ENCODE measurements around the gene ATP5PB.

DNA sequence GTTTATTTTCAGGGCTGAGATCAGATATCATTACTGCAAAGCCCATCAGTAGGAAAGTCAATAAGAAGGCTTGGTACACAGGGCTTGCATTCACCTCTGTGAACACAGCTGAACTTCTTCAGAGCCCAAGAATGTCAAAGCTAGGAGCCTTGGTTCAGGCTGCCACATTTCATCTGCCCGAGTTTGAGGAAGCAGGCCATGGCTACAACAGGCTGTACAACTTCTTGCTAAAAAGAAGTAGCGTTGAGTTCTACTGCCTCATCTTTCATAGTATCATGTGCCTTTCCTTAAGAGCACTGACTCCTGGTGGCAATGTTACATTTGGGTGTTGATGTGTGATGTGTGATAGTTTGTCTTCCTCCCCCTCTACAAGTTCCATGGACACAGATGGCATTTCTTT is 34.6 kb downstream of the ATP5PB start:
- TF ChIP-seq, protein P1, sequence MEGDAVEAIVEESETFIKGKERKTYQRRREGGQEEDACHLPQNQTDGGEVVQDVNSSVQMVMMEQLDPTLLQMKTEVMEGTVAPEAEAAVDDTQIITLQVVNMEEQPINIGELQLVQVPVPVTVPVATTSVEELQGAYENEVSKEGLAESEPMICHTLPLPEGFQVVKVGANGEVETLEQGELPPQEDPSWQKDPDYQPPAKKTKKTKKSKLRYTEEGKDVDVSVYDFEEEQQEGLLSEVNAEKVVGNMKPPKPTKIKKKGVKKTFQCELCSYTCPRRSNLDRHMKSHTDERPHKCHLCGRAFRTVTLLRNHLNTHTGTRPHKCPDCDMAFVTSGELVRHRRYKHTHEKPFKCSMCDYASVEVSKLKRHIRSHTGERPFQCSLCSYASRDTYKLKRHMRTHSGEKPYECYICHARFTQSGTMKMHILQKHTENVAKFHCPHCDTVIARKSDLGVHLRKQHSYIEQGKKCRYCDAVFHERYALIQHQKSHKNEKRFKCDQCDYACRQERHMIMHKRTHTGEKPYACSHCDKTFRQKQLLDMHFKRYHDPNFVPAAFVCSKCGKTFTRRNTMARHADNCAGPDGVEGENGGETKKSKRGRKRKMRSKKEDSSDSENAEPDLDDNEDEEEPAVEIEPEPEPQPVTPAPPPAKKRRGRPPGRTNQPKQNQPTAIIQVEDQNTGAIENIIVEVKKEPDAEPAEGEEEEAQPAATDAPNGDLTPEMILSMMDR (IDR thresholded peaks at IDR 0.05; ENCODE audit: poor library complexity, severe bottlenecking) = no peak
- TF ChIP-seq EZH2 (IDR thresholded peaks at IDR 0.05; ENCODE audit: borderline replicate concordance, insufficient read depth, low read length, poor library complexity, severe bottlenecking) = no peak
- TF ChIP-seq EP300 (conservative IDR thresholded peaks at IDR 0.05; ENCODE audit: poor library complexity, severe bottlenecking) = no peak
- TF ChIP-seq, protein P2, sequence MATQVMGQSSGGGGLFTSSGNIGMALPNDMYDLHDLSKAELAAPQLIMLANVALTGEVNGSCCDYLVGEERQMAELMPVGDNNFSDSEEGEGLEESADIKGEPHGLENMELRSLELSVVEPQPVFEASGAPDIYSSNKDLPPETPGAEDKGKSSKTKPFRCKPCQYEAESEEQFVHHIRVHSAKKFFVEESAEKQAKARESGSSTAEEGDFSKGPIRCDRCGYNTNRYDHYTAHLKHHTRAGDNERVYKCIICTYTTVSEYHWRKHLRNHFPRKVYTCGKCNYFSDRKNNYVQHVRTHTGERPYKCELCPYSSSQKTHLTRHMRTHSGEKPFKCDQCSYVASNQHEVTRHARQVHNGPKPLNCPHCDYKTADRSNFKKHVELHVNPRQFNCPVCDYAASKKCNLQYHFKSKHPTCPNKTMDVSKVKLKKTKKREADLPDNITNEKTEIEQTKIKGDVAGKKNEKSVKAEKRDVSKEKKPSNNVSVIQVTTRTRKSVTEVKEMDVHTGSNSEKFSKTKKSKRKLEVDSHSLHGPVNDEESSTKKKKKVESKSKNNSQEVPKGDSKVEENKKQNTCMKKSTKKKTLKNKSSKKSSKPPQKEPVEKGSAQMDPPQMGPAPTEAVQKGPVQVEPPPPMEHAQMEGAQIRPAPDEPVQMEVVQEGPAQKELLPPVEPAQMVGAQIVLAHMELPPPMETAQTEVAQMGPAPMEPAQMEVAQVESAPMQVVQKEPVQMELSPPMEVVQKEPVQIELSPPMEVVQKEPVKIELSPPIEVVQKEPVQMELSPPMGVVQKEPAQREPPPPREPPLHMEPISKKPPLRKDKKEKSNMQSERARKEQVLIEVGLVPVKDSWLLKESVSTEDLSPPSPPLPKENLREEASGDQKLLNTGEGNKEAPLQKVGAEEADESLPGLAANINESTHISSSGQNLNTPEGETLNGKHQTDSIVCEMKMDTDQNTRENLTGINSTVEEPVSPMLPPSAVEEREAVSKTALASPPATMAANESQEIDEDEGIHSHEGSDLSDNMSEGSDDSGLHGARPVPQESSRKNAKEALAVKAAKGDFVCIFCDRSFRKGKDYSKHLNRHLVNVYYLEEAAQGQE (IDR thresholded peaks at IDR 0.05; ENCODE audit: borderline replicate concordance) = no peak
- TF ChIP-seq TAF1 (IDR thresholded peaks at IDR 0.05; ENCODE audit: low read depth) = no peak
- TF ChIP-seq SMC3 (conservative IDR thresholded peaks at IDR 0.05; ENCODE audit: poor library complexity) = no peak
